Neural crest cell (in vitro differentiated cells): Measurements from ENCODE around the gene STMN3. TPM values are rescaled to one million over a fixed set of nuclear protein-coding genes. Genes with fewer than 3 reads are reported as not detected.
"Not testable (repeated sequence)": the region's sequence is repeated elsewhere in the genome, so short reads cannot be mapped to it uniquely, and the experiment has no call there.

Experiments used
- DNase-seq: peaks from one replicate; pipeline ENCODE4 v3.0.0; 2021; ENCODE audit warnings: low read depth, mixed read lengths, low spot score
- H3K27ac Mint-ChIP-seq: one replicate; pipeline ENCODE4 v1.8.0; 2021; ENCODE audit warnings: mild to moderate bottlenecking, mixed read lengths; ENCODE audit not compliant: unreplicated experiment
- H3K27me3 Mint-ChIP-seq: 2 replicates; pipeline ENCODE4 v1.8.0; 2021; ENCODE audit warnings: low read depth, mild to moderate bottlenecking, mixed read lengths
- H3K36me3 Mint-ChIP-seq: 2 replicates; pipeline ENCODE4 v1.8.0; 2021; ENCODE audit warnings: low read depth, mild to moderate bottlenecking, mixed read lengths
- H3K4me1 Mint-ChIP-seq: 2 replicates; pipeline ENCODE4 v1.8.0; 2021; ENCODE audit warnings: mixed read lengths
- H3K4me3 Mint-ChIP-seq: one replicate; pipeline ENCODE4 v1.8.0; 2021; ENCODE audit warnings: mild to moderate bottlenecking, mixed read lengths
- H3K9me3 Mint-ChIP-seq: 2 replicates; pipeline ENCODE4 v1.8.0; 2021; ENCODE audit warnings: mixed read lengths
- CTCF ChIP-seq: fragments of 200-600 bp; sonication (generic); conservative IDR thresholded peaks from 2 replicates; pipeline ENCODE4 v1.5.0; 2021; ENCODE audit warnings: antibody characterized with exemption, mild to moderate bottlenecking
- total RNA-seq: library from RNA; stranded (reverse); gene quantifications from 2 replicates; pipeline ENCODE4 v1.2.1, GENCODE V29; 2021

The STMN3 gene
- total RNA-seq, 1 donor from 2014 or later, result 101 TPM

- TF ChIP-seq CTCF, result no peak
- no peak for DNase-seq
These were observed 34.8 kb downstream of the STMN3 start for GRCh38 chr20:63618291-63618980.

GRCh38 chr20:63617876-63618265 lies 35.4 kb downstream of the STMN3 start:
- DNase-seq, result no peak
- Mint-ChIP-seq H3K27me3 (no peaks in the 10 kb centered on the region), H3K4me3 (no peak overlapping the region), H3K9me3 (peaks cover 5% of the 10 kb centered on the region), H3K27ac (no peak overlapping the region), H3K4me1 (peaks cover 11% of the 10 kb centered on the region), H3K36me3 (peaks cover 31% of the 10 kb centered on the region)
- TF ChIP-seq CTCF, result no peak

More at GRCh38 chr20:63618291-63618980, 34.8 kb downstream of the STMN3 start:
- Mint-ChIP-seq H3K27me3 (no peaks in the 10 kb centered on the region), H3K36me3 (peaks cover 27% of the 10 kb centered on the region), H3K4me1 (peaks cover 11% of the 10 kb centered on the region), H3K9me3 (peaks cover 5% of the 10 kb centered on the region), H3K4me3 (no peak overlapping the region), H3K27ac (no peak overlapping the region)

- Mint-ChIP-seq H3K4me1 (peaks cover 9% of the 10 kb centered on the region), H3K36me3 (peaks cover 27% of the 10 kb centered on the region), H3K27ac (no peak overlapping the region), H3K9me3 (peaks cover 5% of the 10 kb centered on the region), H3K4me3 (no peak overlapping the region), H3K27me3 (no peaks in the 10 kb centered on the region)
- TF ChIP-seq CTCF, result no peak
- no peak for DNase-seq
These were observed 35.9 kb downstream of the STMN3 start for GRCh38 chr20:63617092-63617875.

- not testable (repeated sequence) for H3K27ac Mint-ChIP-seq, DNase-seq, H3K27me3 Mint-ChIP-seq, H3K4me3 Mint-ChIP-seq, H3K4me1 Mint-ChIP-seq, H3K9me3 Mint-ChIP-seq
- TF ChIP-seq CTCF, result peak; percentile 36
- peaks cover 27% of the 10 kb centered on the region for H3K36me3 Mint-ChIP-seq
These were observed 39.2 kb downstream of the STMN3 start for GRCh38 chr20:63613863-63614594.

GRCh38 chr20:63612276-63612931 lies 40.8 kb downstream of the STMN3 start:
- no peak for TF ChIP-seq CTCF
- peaks cover 27% of the 10 kb centered on the region for H3K36me3 Mint-ChIP-seq
- no peaks in the 10 kb centered on the region for H3K27me3 Mint-ChIP-seq
- H3K4me1 Mint-ChIP-seq, result no peaks in the 10 kb centered on the region
- no peak for DNase-seq
- H3K4me3 Mint-ChIP-seq, result no peak overlapping the region
- H3K9me3 Mint-ChIP-seq, result peaks cover 5% of the 10 kb centered on the region
- H3K27ac Mint-ChIP-seq, result peak overlapping the region; percentile 57
